Lung (tissue), 12 donors: ENCODE data around the gene IL5RA. TPM values are rescaled to one million over a fixed set of nuclear protein-coding genes. Genes with fewer than 3 reads are reported as not detected.

Experiments used
- ATAC-seq: fragments of 200-7000 bp; cut with Tn5 transposase; one replicate; pipeline ENCODE4 v1.9.1; 2020; ENCODE audit warnings: moderate number of reproducible peaks; ENCODE audit not compliant: insufficient read depth, low FRiP score
- DNase-seq, 3 donors: peaks; one replicate each; pipeline ENCODE4 v3.0.0-alpha.2; 2013 to 2017
- H3K27ac ChIP-seq, 2 donors: one replicate each; pipeline ENCODE4 v1.5.1; 2013; ENCODE audit warnings: mild to moderate bottlenecking in 2 of 2, moderate library complexity in 2 of 2, control low read depth in 1 of 2, inconsistent platforms in 1 of 2, low read depth in 1 of 2, low read length in 1 of 2
- H3K27me3 ChIP-seq, 3 donors: one replicate each; pipeline ENCODE4 v1.5.1; 2013; ENCODE audit warnings: low read length in 2 of 3; ENCODE audit not compliant: control insufficient read depth in 3 of 3, insufficient read depth in 3 of 3
- H3K36me3 ChIP-seq, 4 donors: one replicate each; pipeline ENCODE4 v1.5.1; 2013; ENCODE audit warnings: low read length in 4 of 4, mild to moderate bottlenecking in 1 of 4, moderate library complexity in 1 of 4; ENCODE audit not compliant: control insufficient read depth in 4 of 4, insufficient read depth in 4 of 4
- H3K4me1 ChIP-seq, 5 donors: one replicate each; pipeline ENCODE4 v1.5.1; 2013; ENCODE audit warnings: low read length in 5 of 5, mild to moderate bottlenecking in 2 of 5, moderate library complexity in 1 of 5; ENCODE audit not compliant: control insufficient read depth in 5 of 5, insufficient read depth in 5 of 5
- H3K4me3 ChIP-seq: one replicate; pipeline ENCODE4 v1.5.1; 2013; ENCODE audit warnings: mild to moderate bottlenecking, control low read depth, moderate library complexity
- H3K9ac ChIP-seq, 2 donors: one replicate each; pipeline ENCODE4 v1.5.1; 2013; ENCODE audit warnings: low read length in 2 of 2, control low read depth in 1 of 2; ENCODE audit not compliant: insufficient read depth in 1 of 2
- H3K9me3 ChIP-seq, 4 donors: one replicate each; pipeline ENCODE4 v1.5.1; 2013; ENCODE audit warnings: low read length in 3 of 4, mild to moderate bottlenecking in 1 of 4, moderate library complexity in 1 of 4; ENCODE audit not compliant: control insufficient read depth in 4 of 4, insufficient read depth in 3 of 4
- CTCF ChIP-seq: IDR thresholded peaks from 2 replicates; pipeline ENCODE4 v1.5.1; 2012; ENCODE audit warnings: mild to moderate bottlenecking; ENCODE audit errors: control extremely low read depth, extremely low read depth
- WGBS, 2 donors: extraction: QIAGEN DNeasy Blood & Tissue Kit; methylation state at CpG; one replicate each; pipeline ENCODE4 v1.1.7; 2013; 5-methylcytosine and 5-hydroxymethylcytosine counted together
- polyA plus RNA-seq, 2 donors: library from polyadenylated mRNA; stranded (reverse); fragments of 200-250 nt; gene quantifications; one replicate each; pipeline ENCODE4 v1.2.1, GENCODE V29; 2013
- total RNA-seq, 2 donors: library from RNA; depleted of rRNA in 1 of 2; stranded (reverse); fragments of >200 nt in 1 of 2; gene quantifications; one replicate each; pipeline ENCODE4 v1.2.1, GENCODE V29; 2014 to 2021
- donor health status: control.
- donor health status: control.
- donor health status: Bipolar disorder and iron deficiency.
- donor health status: healthy.
- donor health status: DM: yes; HTN: yes; CAD: no.

IL5RA gene
- total and polyA plus RNA-seq, 4 donors, result 1.1 to 23.3 (median 7.7) TPM

GRCh38 chr3:3107181-3107580 lies 3.0 kb downstream of the IL5RA start:
- Histone ChIP-seq H3K27ac (no peak overlapping the region), H3K9ac (no peak overlapping the region), H3K4me3 (no peak overlapping the region), H3K27me3 (no peaks in the 10 kb centered on the region), H3K36me3 (no peaks in the 10 kb centered on the region), H3K9me3 (no peaks in the 10 kb centered on the region), H3K4me1 (peaks cover 0 to 3% (median 0%) of the 10 kb centered on the region in 5 donors)
- DNase-seq (no peak), ATAC-seq (no peak)
- no peak for TF ChIP-seq CTCF
- 97% methylated on average over 3 of the region's 3 CpGs for WGBS, 2 donors

- ATAC-seq, result no peak
- H3K4me3 ChIP-seq, result no peak overlapping the region
- no peaks in the 10 kb centered on the region for H3K36me3 ChIP-seq
- 77 to 78% methylated on average over 4 of the region's 4 CpGs for WGBS, 2 donors
- no peak for TF ChIP-seq CTCF
- H3K27ac ChIP-seq, result no peak overlapping the region
- H3K4me1 ChIP-seq, result peaks cover 0 to 3% (median 0%) of the 10 kb centered on the region in 5 donors
- no peak for DNase-seq
- no peak overlapping the region for H3K9ac ChIP-seq
- no peaks in the 10 kb centered on the region for H3K27me3 ChIP-seq
- H3K9me3 ChIP-seq, result no peaks in the 10 kb centered on the region
Measured at GRCh38 chr3:3105815-3106214, 4.4 kb downstream of the IL5RA start.

- ATAC-seq, result no peak
- Histone ChIP-seq H3K36me3 (no peaks in the 10 kb centered on the region), H3K4me3 (no peak overlapping the region), H3K9me3 (no peaks in the 10 kb centered on the region), H3K9ac (no peak overlapping the region), H3K27me3 (no peaks in the 10 kb centered on the region), H3K27ac (no peak overlapping the region), H3K4me1 (peaks cover 0 to 3% (median 0%) of the 10 kb centered on the region in 5 donors)
- TF ChIP-seq CTCF, result no peak
- DNase-seq, result no peak
- WGBS, 2 donors, result 93 to 94% methylated on average over 3 of the region's 3 CpGs
Measured at GRCh38 chr3:3105246-3105645, 4.9 kb downstream of the IL5RA start.

GRCh38 chr3:3102751-3103150 lies 7.4 kb downstream of the IL5RA start:
- no peak for TF ChIP-seq CTCF
- ATAC-seq (no peak), DNase-seq (no peak)
- no peak overlapping the region for H3K4me3 ChIP-seq
- no peaks in the 10 kb centered on the region for H3K36me3 ChIP-seq
- H3K9ac ChIP-seq, result no peak overlapping the region
- H3K9me3 ChIP-seq, result no peaks in the 10 kb centered on the region
- no peaks in the 10 kb centered on the region for H3K4me1 ChIP-seq
- 92 to 96% methylated on average over 6 of the region's 6 CpGs for WGBS, 2 donors
- no peaks in the 10 kb centered on the region for H3K27me3 ChIP-seq
- no peak overlapping the region for H3K27ac ChIP-seq
